H9 (cell line): ENCODE data around the gene RUNX2. TPM values are rescaled to one million over a fixed set of nuclear protein-coding genes. Genes with fewer than 3 reads are reported as not detected.
A peak's percentile ranks its signal among the peaks of the same experiment; 100 is the strongest.

ENCODE experiments used
- DNase-seq: peaks from one replicate; pipeline ENCODE4 v3.0.0-alpha.2; 2017
- H2AFZ ChIP-seq: one replicate; pipeline ENCODE4 v1.6.1; 2013; ENCODE audit warnings: mild to moderate bottlenecking, low read length, control low read depth, moderate library complexity
- H2AK5ac ChIP-seq: 2 replicates; pipeline ENCODE4 v1.6.1; 2013; ENCODE audit warnings: low read length, control low read depth, mixed read lengths; ENCODE audit not compliant: insufficient read length
- H2BK120ac ChIP-seq: one replicate; pipeline ENCODE4 v1.6.1; 2013; ENCODE audit warnings: low read depth, mild to moderate bottlenecking, low read length, control low read depth, inconsistent platforms; ENCODE audit not compliant: poor library complexity, severe bottlenecking
- H2BK12ac ChIP-seq: 2 replicates; pipeline ENCODE4 v1.6.1; 2013; ENCODE audit warnings: low read length, control low read depth, mixed read lengths, low read depth; ENCODE audit not compliant: insufficient read length
- H2BK15ac ChIP-seq: 2 replicates; pipeline ENCODE4 v1.6.1; 2013; ENCODE audit warnings: low read depth, low read length, control low read depth
- H2BK20ac ChIP-seq: one replicate; pipeline ENCODE4 v1.6.1; 2013; ENCODE audit warnings: low read depth, mild to moderate bottlenecking, low read length, control low read depth, inconsistent platforms; ENCODE audit not compliant: poor library complexity, severe bottlenecking
- H2BK5ac ChIP-seq: 2 replicates; pipeline ENCODE4 v1.6.1; 2013; ENCODE audit warnings: low read length, control low read depth, mixed read lengths; ENCODE audit not compliant: insufficient read length
- H3K14ac ChIP-seq: 2 replicates; pipeline ENCODE4 v1.6.1; 2013; ENCODE audit warnings: low read length, control low read depth; ENCODE audit not compliant: insufficient read depth
- H3K18ac ChIP-seq: 2 replicates; pipeline ENCODE4 v1.6.1; 2013; ENCODE audit warnings: low read depth, mild to moderate bottlenecking, mixed read lengths, low read length, control low read depth; ENCODE audit not compliant: insufficient read length
- H3K23ac ChIP-seq: 2 replicates; pipeline ENCODE4 v1.6.1; 2013; ENCODE audit warnings: low read length, control low read depth, mixed read lengths, low read depth; ENCODE audit not compliant: insufficient read length
- H3K23me2 ChIP-seq: 2 replicates; pipeline ENCODE4 v1.6.1; 2013; ENCODE audit warnings: low read depth, mild to moderate bottlenecking, mixed read lengths, low read length, control low read depth; ENCODE audit not compliant: insufficient read length, poor library complexity, severe bottlenecking
- H3K27ac ChIP-seq: 2 replicates; pipeline ENCODE4 v1.5.1; 2013; ENCODE audit warnings: low read length, control low read depth, mixed read lengths, low read depth; ENCODE audit not compliant: insufficient read length
- H3K27me3 ChIP-seq: 2 replicates; pipeline ENCODE4 v1.6.1; 2013; ENCODE audit warnings: low read length, control low read depth, inconsistent platforms; ENCODE audit not compliant: insufficient read depth
- H3K4ac ChIP-seq: 2 replicates; pipeline ENCODE4 v1.6.1; 2013; ENCODE audit warnings: low read depth, mild to moderate bottlenecking, control low read depth, inconsistent platforms, low read length, moderate library complexity
- H3K4me1 ChIP-seq: 2 replicates; pipeline ENCODE4 v1.6.1; 2013; ENCODE audit warnings: low read length, control low read depth, inconsistent platforms; ENCODE audit not compliant: insufficient read depth
- H3K4me2 ChIP-seq: 2 replicates; pipeline ENCODE4 v1.6.1; 2013; ENCODE audit warnings: low read length, control low read depth, mixed read lengths; ENCODE audit not compliant: insufficient read length, insufficient read depth
- H3K56ac ChIP-seq: 2 replicates; pipeline ENCODE4 v1.6.1; 2013; ENCODE audit warnings: low read depth, mild to moderate bottlenecking, mixed read lengths, low read length, control low read depth; ENCODE audit not compliant: insufficient read length
- H3K79me1 ChIP-seq: 2 replicates; pipeline ENCODE4 v1.6.1; 2013; ENCODE audit warnings: low read depth, mild to moderate bottlenecking, moderate library complexity, low read length, control low read depth, inconsistent platforms; ENCODE audit not compliant: insufficient read depth, poor library complexity, severe bottlenecking
- H3K79me2 ChIP-seq: 2 replicates; pipeline ENCODE4 v1.6.1; 2013; ENCODE audit warnings: low read length, control low read depth, inconsistent platforms; ENCODE audit not compliant: insufficient read depth
- H3K9ac ChIP-seq: 2 replicates; pipeline ENCODE4 v1.6.1; 2013; ENCODE audit warnings: low read length, control low read depth, mixed read lengths; ENCODE audit not compliant: insufficient read length; ENCODE audit errors: extremely low read depth
- H3K9me3 ChIP-seq: one replicate; pipeline ENCODE4 v1.6.1; 2013; ENCODE audit warnings: low read depth, low read length, inconsistent platforms; ENCODE audit not compliant: control insufficient read depth
- H3T11ph ChIP-seq: one replicate; pipeline ENCODE4 v1.6.1; 2013; ENCODE audit warnings: mild to moderate bottlenecking, low read length, control low read depth, inconsistent platforms
- H4K20me1 ChIP-seq: one replicate; pipeline ENCODE4 v1.6.1; 2013; ENCODE audit not compliant: control insufficient read depth, insufficient read length, insufficient read depth
- H4K5ac ChIP-seq: 2 replicates; pipeline ENCODE4 v1.6.1; 2013; ENCODE audit warnings: low read depth, mild to moderate bottlenecking, mixed read lengths, low read length, control low read depth; ENCODE audit not compliant: insufficient read length
- H4K8ac ChIP-seq: replicated peaks from 2 replicates; pipeline ENCODE4 v1.6.1; 2013; ENCODE audit warnings: low read length, control low read depth, mixed read lengths, low read depth; ENCODE audit not compliant: insufficient read length
- H4K91ac ChIP-seq: 2 replicates; pipeline ENCODE4 v1.6.1; 2013; ENCODE audit warnings: low read depth, mild to moderate bottlenecking, moderate library complexity, mixed read lengths, low read length, control low read depth; ENCODE audit not compliant: insufficient read length
- H3K27ac Mint-ChIP-seq, 3 experiments: 2 replicates in 2 of 3; 3 replicates in 1 of 3; pipeline ENCODE4 v1.8.0; 2020 to 2021; ENCODE audit warnings: mixed read lengths in 3 of 3, mild to moderate bottlenecking in 1 of 3, moderate library complexity in 1 of 3
- H3K27me3 Mint-ChIP-seq: 2 replicates; pipeline ENCODE4 v1.8.0; 2021; ENCODE audit warnings: low read depth, mild to moderate bottlenecking, moderate library complexity, mixed read lengths
- H3K36me3 Mint-ChIP-seq, 3 experiments: 2 replicates in 2 of 3; 3 replicates in 1 of 3; pipeline ENCODE4 v1.8.0; 2020 to 2021; ENCODE audit warnings: low read depth in 3 of 3, mixed read lengths in 3 of 3; ENCODE audit not compliant: insufficient read depth in 1 of 3
- H3K4me1 Mint-ChIP-seq, 2 experiments: 2 replicates each; pipeline ENCODE4 v1.8.0; 2020; ENCODE audit warnings: mixed read lengths in 2 of 2
- H3K4me3 Mint-ChIP-seq, 2 experiments: 2 replicates in 1 of 2; 3 replicates in 1 of 2; pipeline ENCODE4 v1.8.0; 2020 to 2021; ENCODE audit warnings: mild to moderate bottlenecking in 2 of 2, mixed read lengths in 2 of 2, moderate library complexity in 1 of 2
- H3K9me3 Mint-ChIP-seq, 2 experiments: 2 replicates in 1 of 2; 3 replicates in 1 of 2; pipeline ENCODE4 v1.8.0; 2020; ENCODE audit warnings: mild to moderate bottlenecking in 2 of 2, mixed read lengths in 2 of 2, moderate library complexity in 1 of 2
- WGBS: extraction: QIAGEN DNeasy Blood & Tissue Kit; methylation state at CpG from one replicate; pipeline ENCODE4 v1.1.7; 2013; ENCODE audit warnings: missing lambda C conversion rate, low lambda C conversion rate, mixed read lengths; ENCODE audit not compliant: insufficient read length; ENCODE audit errors: extremely low coverage; 5-methylcytosine and 5-hydroxymethylcytosine counted together
- total RNA-seq: library from RNA; stranded (reverse); gene quantifications from 2 replicates; pipeline ENCODE4 v1.2.1, GENCODE V29; 2021
- TF ChIP-seq, protein P1 (sequence below): fragments of 200-600 bp; sonication (generic); conservative IDR thresholded peaks from 3 replicates; pipeline ENCODE4 v1.8.0; 2021; ENCODE audit warnings: antibody characterized with exemption, mild to moderate bottlenecking

Gene RUNX2
- total RNA-seq, 1 experiment from 2014 or later: 0.15 TPM

DNA sequence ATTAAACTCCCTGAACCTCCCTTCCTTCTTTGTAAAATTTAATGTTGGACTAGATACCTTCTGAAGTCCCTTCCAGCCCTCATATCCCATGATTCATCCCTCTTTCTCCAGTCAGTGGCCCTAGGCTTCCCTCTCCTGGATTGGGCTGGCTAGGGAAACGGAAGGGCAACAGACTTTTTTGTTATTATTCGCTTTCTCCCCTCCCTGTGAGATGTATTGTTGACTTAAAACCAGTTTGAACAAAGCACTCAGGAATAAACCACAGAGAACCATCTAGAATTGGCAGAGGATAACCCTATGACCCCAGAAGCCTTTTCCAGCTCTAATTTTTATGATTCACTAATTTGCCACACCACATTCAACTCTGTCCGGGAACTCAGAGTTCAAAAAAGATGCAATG is 289.3 kb downstream of the RUNX2 start:
- WGBS: no CpG with 5 or more reads among the region's 3 CpGs
- Mint-ChIP-seq H3K4me3 (no peak overlapping the region), H3K27ac (0 out of 7 replicates have a peak overlapping the region, but pooled peaks of 1 of the 3 experiments have one; percentile 13), H3K36me3 (no peaks in the 10 kb centered on the region; a peak in 1 of 7 replicates), H3K9me3 (no peaks in the 10 kb centered on the region), H3K27me3 (peaks cover 7% of the 10 kb centered on the region), H3K4me1 (peaks cover 4 to 5% of the 10 kb centered on the region in 2 experiments)
- H2BK20ac ChIP-seq: no peak overlapping the region
- no peak overlapping the region for H2AFZ ChIP-seq
- no peak overlapping the region for H3T11ph ChIP-seq
- no peaks in the 10 kb centered on the region for H4K20me1 ChIP-seq
- no peak overlapping the region for H4K5ac ChIP-seq
- H3K27ac ChIP-seq: no peak overlapping the region
- H2BK120ac ChIP-seq: no peak overlapping the region
- H3K23me2 ChIP-seq: no peaks in the 10 kb centered on the region
- H3K4me2 ChIP-seq: no peak overlapping the region
- DNase-seq: no peak
- no peak overlapping the region for H3K4ac ChIP-seq
- H2BK12ac ChIP-seq: no peak overlapping the region
- H2BK15ac ChIP-seq: no peak overlapping the region
- no peaks in the 10 kb centered on the region for H3K4me1 ChIP-seq
- H3K79me2 ChIP-seq: no peaks in the 10 kb centered on the region
- no peak overlapping the region for H3K14ac ChIP-seq
- no peaks in the 10 kb centered on the region for H3K9me3 ChIP-seq
- H3K23ac ChIP-seq: no peak overlapping the region
- no peak overlapping the region for H4K91ac ChIP-seq
- H3K9ac ChIP-seq: no peak overlapping the region
- TF ChIP-seq, protein P1, sequence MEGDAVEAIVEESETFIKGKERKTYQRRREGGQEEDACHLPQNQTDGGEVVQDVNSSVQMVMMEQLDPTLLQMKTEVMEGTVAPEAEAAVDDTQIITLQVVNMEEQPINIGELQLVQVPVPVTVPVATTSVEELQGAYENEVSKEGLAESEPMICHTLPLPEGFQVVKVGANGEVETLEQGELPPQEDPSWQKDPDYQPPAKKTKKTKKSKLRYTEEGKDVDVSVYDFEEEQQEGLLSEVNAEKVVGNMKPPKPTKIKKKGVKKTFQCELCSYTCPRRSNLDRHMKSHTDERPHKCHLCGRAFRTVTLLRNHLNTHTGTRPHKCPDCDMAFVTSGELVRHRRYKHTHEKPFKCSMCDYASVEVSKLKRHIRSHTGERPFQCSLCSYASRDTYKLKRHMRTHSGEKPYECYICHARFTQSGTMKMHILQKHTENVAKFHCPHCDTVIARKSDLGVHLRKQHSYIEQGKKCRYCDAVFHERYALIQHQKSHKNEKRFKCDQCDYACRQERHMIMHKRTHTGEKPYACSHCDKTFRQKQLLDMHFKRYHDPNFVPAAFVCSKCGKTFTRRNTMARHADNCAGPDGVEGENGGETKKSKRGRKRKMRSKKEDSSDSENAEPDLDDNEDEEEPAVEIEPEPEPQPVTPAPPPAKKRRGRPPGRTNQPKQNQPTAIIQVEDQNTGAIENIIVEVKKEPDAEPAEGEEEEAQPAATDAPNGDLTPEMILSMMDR: 0 out of 3 replicates have a peak, but pooled peaks have one; percentile 5
- H3K56ac ChIP-seq: no peak overlapping the region
- no peak overlapping the region for H2AK5ac ChIP-seq
- H3K79me1 ChIP-seq: no peaks in the 10 kb centered on the region
- no peak overlapping the region for H3K18ac ChIP-seq
- no peaks in the 10 kb centered on the region for H3K27me3 ChIP-seq
- H2BK5ac ChIP-seq: no peak overlapping the region
- H4K8ac ChIP-seq: no peak overlapping the region
